ENCODE data around the gene CCDC78.

DNA sequence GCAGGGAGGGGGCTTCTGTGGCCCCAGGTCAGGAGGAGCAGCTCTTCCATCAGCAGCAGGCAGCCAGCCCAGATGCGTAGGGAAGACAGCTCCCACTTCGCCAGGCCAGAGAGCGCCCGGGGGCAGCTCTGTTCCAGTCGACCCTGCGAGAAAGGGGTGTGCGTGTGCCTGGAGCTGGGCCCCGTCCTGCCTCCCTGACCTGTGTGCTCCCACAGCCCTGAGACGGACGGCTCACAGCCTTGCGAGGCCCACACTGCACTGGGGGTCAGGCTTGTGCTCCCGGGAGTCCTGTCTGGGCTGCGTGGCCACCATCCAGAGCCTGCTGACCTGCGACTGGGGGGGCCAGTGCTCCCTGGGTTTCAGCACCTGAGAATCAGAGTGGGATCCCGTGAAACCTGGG is 33.8 kb upstream of the CCDC78 start:
- TF ChIP-seq, protein P1, sequence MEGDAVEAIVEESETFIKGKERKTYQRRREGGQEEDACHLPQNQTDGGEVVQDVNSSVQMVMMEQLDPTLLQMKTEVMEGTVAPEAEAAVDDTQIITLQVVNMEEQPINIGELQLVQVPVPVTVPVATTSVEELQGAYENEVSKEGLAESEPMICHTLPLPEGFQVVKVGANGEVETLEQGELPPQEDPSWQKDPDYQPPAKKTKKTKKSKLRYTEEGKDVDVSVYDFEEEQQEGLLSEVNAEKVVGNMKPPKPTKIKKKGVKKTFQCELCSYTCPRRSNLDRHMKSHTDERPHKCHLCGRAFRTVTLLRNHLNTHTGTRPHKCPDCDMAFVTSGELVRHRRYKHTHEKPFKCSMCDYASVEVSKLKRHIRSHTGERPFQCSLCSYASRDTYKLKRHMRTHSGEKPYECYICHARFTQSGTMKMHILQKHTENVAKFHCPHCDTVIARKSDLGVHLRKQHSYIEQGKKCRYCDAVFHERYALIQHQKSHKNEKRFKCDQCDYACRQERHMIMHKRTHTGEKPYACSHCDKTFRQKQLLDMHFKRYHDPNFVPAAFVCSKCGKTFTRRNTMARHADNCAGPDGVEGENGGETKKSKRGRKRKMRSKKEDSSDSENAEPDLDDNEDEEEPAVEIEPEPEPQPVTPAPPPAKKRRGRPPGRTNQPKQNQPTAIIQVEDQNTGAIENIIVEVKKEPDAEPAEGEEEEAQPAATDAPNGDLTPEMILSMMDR (IDR thresholded peaks at IDR 0.05) = no peak
- TF ChIP-seq POLR2AphosphoS5 (IDR thresholded peaks at IDR 0.05) (no peak), POLR2A (IDR thresholded peaks at IDR 0.05) (no peak)

All from transverse colon (tissue), 4 donors.